Thyroid gland (tissue), 4 donors: Measurements from ENCODE around the gene LYPD1. TPM values are rescaled to one million over a fixed set of nuclear protein-coding genes. Genes with fewer than 3 reads are reported as not detected.

ENCODE experiments used
- DNase-seq, 2 donors: peaks; one replicate each; pipeline ENCODE4 v3.0.0-alpha.2; 2019
- H3K27ac ChIP-seq, 3 donors: fragments of 200-600 bp; sonication (generic); 1 replicate in 2 of 3; 2 replicates in 1 of 3; pipeline ENCODE4 v1.5.1; 2016 to 2019; ENCODE audit warnings: mild to moderate bottlenecking in 1 of 3, moderate library complexity in 1 of 3
- H3K27me3 ChIP-seq: fragments of 200-600 bp; sonication (generic); one replicate; pipeline ENCODE4 v1.5.1; 2019
- H3K36me3 ChIP-seq, 2 donors: fragments of 200-600 bp; sonication (generic); one replicate each; pipeline ENCODE4 v1.5.1; 2016 to 2019
- H3K4me1 ChIP-seq, 2 donors: fragments of 200-600 bp; sonication (generic); one replicate each; pipeline ENCODE4 v1.5.1; 2017 to 2019
- H3K4me3 ChIP-seq, 3 donors: fragments of 200-600 bp; sonication (generic); replicated peaks in 1 of 3; 1 replicate in 2 of 3; 2 replicates in 1 of 3; pipeline ENCODE4 v1.5.1; 2016; ENCODE audit warnings: mild to moderate bottlenecking in 1 of 3
- H3K9me3 ChIP-seq: fragments of 200-600 bp; sonication (generic); one replicate; pipeline ENCODE4 v1.5.1; 2017
- POLR2A ChIP-seq, 2 donors: fragments of 450-650 bp; IDR thresholded peaks; one replicate each; pipeline ENCODE4 v1.6.1; 2017; ENCODE audit warnings: antibody characterized with exemption in 2 of 2, mild to moderate bottlenecking in 2 of 2, moderate library complexity in 1 of 2
- WGBS, 2 donors: methylation state at CpG; one replicate each; pipeline ENCODE4 v1.1.5; 2017; 5-methylcytosine and 5-hydroxymethylcytosine counted together
- intact Hi-C: fragments of 100-400 bp; cut with DNase I; formaldehyde crosslinking; loops from one replicate; pipeline ENCODE4 v1.15.1; 2023
- total RNA-seq, 4 donors: library from RNA; depleted of rRNA; stranded (reverse); fragments of >200 nt; gene quantifications; one replicate each; pipeline ENCODE4 v1.2.3, GENCODE V29; 2016
- TF ChIP-seq, protein P1 (sequence below), 6 experiments: fragments of 200-600 bp in 3 of 6; fragments of 450-650 bp in 3 of 6; sonication (generic) in 3 of 6; IDR thresholded peaks; one replicate each; pipeline ENCODE4 v1.5.1; 2016 to 2019; ENCODE audit warnings: antibody characterized with exemption in 6 of 6, mild to moderate bottlenecking in 2 of 6, inconsistent platforms in 1 of 6, moderate library complexity in 1 of 6

LYPD1 gene
- total RNA-seq, 4 donors from 2014 or later, result 0.45 to 1.9 (median 0.93) TPM; not detected in 1

DNA sequence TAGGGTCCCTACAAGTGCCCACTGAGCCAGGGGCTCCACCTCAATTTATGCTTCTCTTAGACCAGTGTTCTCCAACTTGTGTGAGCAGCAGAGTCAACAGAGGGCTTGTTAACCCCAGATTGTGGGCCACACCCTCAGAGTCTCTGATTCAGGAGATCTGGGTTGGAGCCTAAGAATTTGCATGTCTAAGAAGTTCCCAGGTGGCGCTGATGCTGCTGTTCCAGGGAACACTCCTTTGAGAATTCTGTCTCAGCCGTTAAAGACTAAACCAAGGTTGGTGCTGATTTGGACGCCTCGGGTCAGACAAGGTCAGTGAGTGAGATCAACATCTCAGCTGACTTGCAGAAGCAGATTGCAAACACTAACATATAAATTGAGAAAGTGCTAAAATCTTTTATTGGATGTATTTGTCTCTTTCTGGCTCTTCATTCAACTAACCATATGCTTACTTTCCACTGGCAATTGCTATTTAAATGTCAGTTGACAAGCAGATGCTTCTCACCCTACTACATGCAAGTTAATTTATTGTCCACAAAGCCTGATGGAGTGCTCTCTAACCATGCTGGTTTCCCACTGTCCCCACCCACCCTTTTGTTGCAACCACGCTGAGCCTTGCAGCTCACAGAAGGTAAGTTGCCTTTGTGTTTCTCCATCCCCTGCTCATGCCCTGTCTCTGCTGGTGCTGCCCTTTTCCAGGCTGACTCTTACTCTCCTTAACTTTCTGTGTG is 31.5 kb downstream of the LYPD1 start:
- no peak for DNase-seq
- H3K4me1 ChIP-seq, result no peaks in the 10 kb centered on the region
- no peaks in the 10 kb centered on the region for H3K36me3 ChIP-seq
- 86 to 90% methylated on average over 5 of the region's 5 CpGs for WGBS, 2 donors
- H3K27ac ChIP-seq, result no peak overlapping the region
- no peak overlapping the region for H3K4me3 ChIP-seq
- TF ChIP-seq, protein P1, sequence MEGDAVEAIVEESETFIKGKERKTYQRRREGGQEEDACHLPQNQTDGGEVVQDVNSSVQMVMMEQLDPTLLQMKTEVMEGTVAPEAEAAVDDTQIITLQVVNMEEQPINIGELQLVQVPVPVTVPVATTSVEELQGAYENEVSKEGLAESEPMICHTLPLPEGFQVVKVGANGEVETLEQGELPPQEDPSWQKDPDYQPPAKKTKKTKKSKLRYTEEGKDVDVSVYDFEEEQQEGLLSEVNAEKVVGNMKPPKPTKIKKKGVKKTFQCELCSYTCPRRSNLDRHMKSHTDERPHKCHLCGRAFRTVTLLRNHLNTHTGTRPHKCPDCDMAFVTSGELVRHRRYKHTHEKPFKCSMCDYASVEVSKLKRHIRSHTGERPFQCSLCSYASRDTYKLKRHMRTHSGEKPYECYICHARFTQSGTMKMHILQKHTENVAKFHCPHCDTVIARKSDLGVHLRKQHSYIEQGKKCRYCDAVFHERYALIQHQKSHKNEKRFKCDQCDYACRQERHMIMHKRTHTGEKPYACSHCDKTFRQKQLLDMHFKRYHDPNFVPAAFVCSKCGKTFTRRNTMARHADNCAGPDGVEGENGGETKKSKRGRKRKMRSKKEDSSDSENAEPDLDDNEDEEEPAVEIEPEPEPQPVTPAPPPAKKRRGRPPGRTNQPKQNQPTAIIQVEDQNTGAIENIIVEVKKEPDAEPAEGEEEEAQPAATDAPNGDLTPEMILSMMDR (IDR thresholded peaks at IDR 0.05), result no peak
- TF ChIP-seq POLR2A (IDR thresholded peaks at IDR 0.05), result no peak
- H3K9me3 ChIP-seq, result no peaks in the 10 kb centered on the region
- intact Hi-C loops, result no loop called here
- no peaks in the 10 kb centered on the region for H3K27me3 ChIP-seq

DNA sequence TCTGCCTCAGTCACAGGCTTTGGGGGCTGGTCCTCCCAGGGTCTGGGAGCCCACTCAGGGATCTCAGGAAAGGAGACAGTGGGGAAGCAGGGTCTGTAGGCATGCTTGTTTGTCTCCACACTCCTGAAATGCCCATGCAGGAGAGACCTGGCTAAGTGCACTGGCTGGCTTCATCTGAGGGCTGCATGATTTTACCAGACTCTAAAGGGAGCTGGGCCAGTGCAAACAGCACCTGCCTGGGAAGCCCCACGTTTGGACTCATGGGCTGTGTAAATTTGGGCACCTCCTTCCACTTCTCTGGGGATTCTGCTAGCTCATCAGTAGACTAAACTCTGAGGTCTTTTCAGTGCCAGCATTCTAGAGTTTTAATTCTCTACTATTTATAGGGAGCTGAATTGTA is 33.7 kb downstream of the LYPD1 start:
- Histone ChIP-seq H3K4me3 (no peak overlapping the region), H3K4me1 (no peaks in the 10 kb centered on the region), H3K9me3 (no peaks in the 10 kb centered on the region), H3K27ac (no peak overlapping the region), H3K36me3 (no peaks in the 10 kb centered on the region), H3K27me3 (no peaks in the 10 kb centered on the region)
- no peak for TF ChIP-seq POLR2A (IDR thresholded peaks at IDR 0.05)
- TF ChIP-seq, protein P1 (IDR thresholded peaks at IDR 0.05), result no peak
- 27 to 56% methylated on average over 1 of the region's 1 CpG for WGBS, 2 donors
- no peak for DNase-seq
- intact Hi-C loops, result no loop called here

GRCh38 chr2:132633635-132634034 is 36.4 kb downstream of the LYPD1 start:
- no peak for TF ChIP-seq POLR2A (IDR thresholded peaks at IDR 0.05)
- TF ChIP-seq, protein P1 (IDR thresholded peaks at IDR 0.05), result no peak
- Histone ChIP-seq H3K36me3 (no peaks in the 10 kb centered on the region), H3K27me3 (no peaks in the 10 kb centered on the region), H3K9me3 (no peaks in the 10 kb centered on the region), H3K4me3 (no peak overlapping the region), H3K4me1 (no peaks in the 10 kb centered on the region), H3K27ac (no peak overlapping the region)
- WGBS, 2 donors, result 92% methylated on average over 2 of the region's 2 CpGs
- DNase-seq, result no peak
- intact Hi-C loops, result no loop called here

DNA sequence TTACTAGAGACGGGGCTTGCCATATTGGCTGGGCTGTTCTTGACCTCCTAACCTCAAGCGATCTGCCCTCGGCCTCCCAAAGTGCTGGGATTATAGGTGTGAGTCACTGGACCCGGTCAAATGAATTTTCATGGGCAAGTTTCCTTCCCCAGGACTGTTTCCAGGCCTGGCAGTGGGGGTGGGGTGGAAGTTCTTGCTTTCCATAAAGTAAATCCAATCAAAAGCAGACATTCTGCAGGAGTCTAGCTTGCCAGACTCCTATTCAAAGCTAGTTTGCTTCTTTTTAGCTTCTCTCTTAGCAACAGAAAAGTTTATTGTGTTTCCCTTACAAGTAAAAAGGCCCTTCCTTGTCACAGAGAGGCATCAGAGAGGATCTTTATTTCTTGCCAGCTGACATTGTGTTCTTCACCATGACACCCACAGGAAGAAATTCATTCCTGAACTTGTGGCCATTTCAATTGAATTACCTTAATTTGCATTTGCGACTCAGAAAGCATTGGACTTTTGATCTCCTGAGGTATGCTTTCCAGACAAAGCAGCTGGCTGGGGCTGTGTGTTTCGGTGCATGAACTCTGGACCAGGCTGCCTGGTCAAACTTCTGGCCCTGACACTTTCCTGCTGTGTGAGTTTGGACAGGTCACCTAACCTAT is 37.9 kb downstream of the LYPD1 start:
- Histone ChIP-seq H3K4me1 (no peaks in the 10 kb centered on the region), H3K36me3 (no peaks in the 10 kb centered on the region), H3K27me3 (no peaks in the 10 kb centered on the region), H3K9me3 (no peaks in the 10 kb centered on the region), H3K27ac (no peak overlapping the region), H3K4me3 (no peak overlapping the region)
- no peak for DNase-seq
- TF ChIP-seq POLR2A (IDR thresholded peaks at IDR 0.05), result no peak
- TF ChIP-seq, protein P1 (IDR thresholded peaks at IDR 0.05), result no peak
- intact Hi-C loops, result no loop called here
- 80 to 81% methylated on average over 6 of the region's 6 CpGs for WGBS, 2 donors

DNA sequence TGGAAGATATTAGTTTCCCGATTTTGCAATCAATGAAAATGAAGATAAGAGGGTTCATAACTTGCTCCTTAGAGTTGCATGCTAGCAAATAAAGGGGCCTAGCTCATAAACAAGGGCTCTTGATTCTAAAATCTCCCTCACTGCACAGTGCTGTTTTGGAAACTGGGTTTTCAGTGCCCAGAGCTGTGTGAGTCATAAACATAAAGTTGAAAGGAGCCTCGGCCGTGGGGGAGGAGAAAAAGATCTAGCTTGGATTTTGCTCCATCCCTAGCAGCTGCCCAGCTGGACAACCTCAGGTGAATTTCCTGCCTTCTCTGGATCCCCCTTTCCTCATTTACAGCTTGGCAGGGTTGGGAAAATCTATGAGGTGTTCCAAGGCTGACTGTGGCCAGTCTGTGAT is 42.5 kb downstream of the LYPD1 start:
- no peaks in the 10 kb centered on the region for H3K36me3 ChIP-seq
- no peaks in the 10 kb centered on the region for H3K4me1 ChIP-seq
- no peaks in the 10 kb centered on the region for H3K9me3 ChIP-seq
- no peak overlapping the region for H3K27ac ChIP-seq
- no peaks in the 10 kb centered on the region for H3K27me3 ChIP-seq
- WGBS, 2 donors, result 79 to 87% methylated on average over 3 of the region's 3 CpGs
- H3K4me3 ChIP-seq, result no peak overlapping the region
- no peak for DNase-seq
- TF ChIP-seq, protein P1 (IDR thresholded peaks at IDR 0.05), result no peak
- TF ChIP-seq POLR2A (IDR thresholded peaks at IDR 0.05), result no peak
- intact Hi-C loops, result no loop called here
